ENCODE data around the gene NCKAP1. TPM values are rescaled to one million over a fixed set of nuclear protein-coding genes. Genes with fewer than 3 reads are reported as not detected.

NCKAP1 gene
- total and polyA plus RNA-seq, 7 donors = 39.6 to 206 (median 160) TPM

GRCh38 chr2:183078464-183079138 lies 40.3 kb upstream of the NCKAP1 start, which contains the start of gene DUSP19:
Gene DUSP19 (plus strand): TSS chr2:183078747. CDS start chr2:183078934, 187 bp downstream.
- TF ChIP-seq POLR2A (IDR thresholded peaks at IDR 0.05) (peak; percentile 70 to 88), CTCF (IDR thresholded peaks at IDR 0.05) (no peak), POLR2AphosphoS5 (IDR thresholded peaks at IDR 0.05) (peak; percentile 89 to 98 (median 92)), EP300 (IDR thresholded peaks at IDR 0.05) (no peak)
- no peaks in the 10 kb centered on the region for H3K9me3 ChIP-seq
- H3K27ac ChIP-seq = peak within 1 kb of the TSS; percentile 86 to 97 (median 90)
- H3K4me3 ChIP-seq = peak within 1 kb of the TSS; percentile 56 to 83 (median 72)
- DNase-seq = peak; percentile 93
- no peaks in the 10 kb centered on the region for H3K36me3 ChIP-seq
- H3K27me3 ChIP-seq = no peaks in the 10 kb centered on the region
- 1 to 2% methylated on average over 20 of the region's 20 CpGs for WGBS, 2 donors
- intact Hi-C loops (cut with DNase I) = loop anchor here (1.0 kb wide), 2 partner anchors 40 to 45 kb away; partner anchors contain the start of gene NCKAP1
- peaks cover 0 to 20% (median 9%) of the 10 kb centered on the region in 4 donors for H3K4me1 ChIP-seq

- Histone ChIP-seq H3K27ac (peak overlapping the region; percentile 86 to 97 (median 90)), H3K9me3 (no peaks in the 10 kb centered on the region), H3K36me3 (no peaks in the 10 kb centered on the region), H3K4me3 (peak overlapping the region; percentile 56 to 83 (median 72)), H3K27me3 (no peaks in the 10 kb centered on the region), H3K4me1 (peaks cover 0 to 20% (median 9%) of the 10 kb centered on the region in 4 donors)
- TF ChIP-seq EP300 (IDR thresholded peaks at IDR 0.05) (no peak), POLR2AphosphoS5 (IDR thresholded peaks at IDR 0.05) (no peak), CTCF (IDR thresholded peaks at IDR 0.05) (no peak), POLR2A (IDR thresholded peaks at IDR 0.05) (no peak)
- 1 to 3% methylated on average over 8 of the region's 8 CpGs for WGBS, 2 donors
- DNase-seq = no peak
- intact Hi-C loops (cut with DNase I) = loop anchor here (1.0 kb wide), 1 partner anchor 40 kb away; the partner anchor contains the start of gene NCKAP1
Observed at GRCh38 chr2:183078163-183078463, 39.9 kb upstream of the NCKAP1 start.

GRCh38 chr2:183072177-183072576 lies 33.9 kb upstream of the NCKAP1 start:
- WGBS, 2 donors = 84 to 92% methylated on average over 7 of the region's 7 CpGs

GRCh38 chr2:183070942-183071844 lies 32.9 kb upstream of the NCKAP1 start:
- no peak for DNase-seq
- Histone ChIP-seq H3K4me3 (no peak overlapping the region), H3K27ac (no peak overlapping the region), H3K9me3 (no peaks in the 10 kb centered on the region), H3K36me3 (no peaks in the 10 kb centered on the region), H3K27me3 (no peaks in the 10 kb centered on the region), H3K4me1 (no peaks in the 10 kb centered on the region)
- WGBS, 2 donors = 72% methylated on average over 34 of the region's 34 CpGs
- intact Hi-C loops (cut with DNase I) = no loop called here
- TF ChIP-seq CTCF (IDR thresholded peaks at IDR 0.05) (peak in 1 of 4 experiments; percentile 13), EP300 (IDR thresholded peaks at IDR 0.05) (no peak)

More at GRCh38 chr2:183072177-183072576, 33.9 kb upstream of the NCKAP1 start:
- intact Hi-C loops (cut with DNase I) = no loop called here
- no peak for DNase-seq
- TF ChIP-seq POLR2AphosphoS5 (IDR thresholded peaks at IDR 0.05) (no peak), POLR2A (IDR thresholded peaks at IDR 0.05) (no peak), EP300 (IDR thresholded peaks at IDR 0.05) (no peak), CTCF (IDR thresholded peaks at IDR 0.05) (no peak)
- H3K36me3 ChIP-seq = no peaks in the 10 kb centered on the region
- H3K27ac ChIP-seq = no peak overlapping the region
- no peaks in the 10 kb centered on the region for H3K27me3 ChIP-seq
- no peaks in the 10 kb centered on the region for H3K9me3 ChIP-seq
- H3K4me3 ChIP-seq = no peak overlapping the region
- no peaks in the 10 kb centered on the region for H3K4me1 ChIP-seq

Measured in sigmoid colon (tissue), 7 donors.